Urinary bladder (tissue), 4 donors: Measurements from ENCODE around the gene SDHAF1. TPM values are rescaled to one million over a fixed set of nuclear protein-coding genes. Genes with fewer than 3 reads are reported as not detected.
"Not testable (repeated sequence)": the region's sequence is repeated elsewhere in the genome, so short reads cannot be mapped to it uniquely, and the experiment has no call there.

Experiments used
- DNase-seq: peaks from one replicate; pipeline ENCODE4 v3.0.0-alpha.2; 2015; ENCODE audit errors: extremely low spot score
- H3K27ac ChIP-seq: one replicate; pipeline ENCODE4 v1.5.1; 2013; ENCODE audit warnings: low read depth, mild to moderate bottlenecking, moderate library complexity
- H3K36me3 ChIP-seq: one replicate; pipeline ENCODE4 v1.6.1; 2013; ENCODE audit warnings: mild to moderate bottlenecking, moderate library complexity; ENCODE audit not compliant: insufficient read depth
- H3K4me1 ChIP-seq: one replicate; pipeline ENCODE4 v1.6.1; 2013; ENCODE audit warnings: mild to moderate bottlenecking, moderate library complexity; ENCODE audit not compliant: insufficient read depth
- H3K4me3 ChIP-seq: one replicate; pipeline ENCODE4 v1.5.1; 2013; ENCODE audit warnings: low read depth, low read length
- WGBS: extraction: QIAGEN DNeasy Blood & Tissue Kit; methylation state at CpG from one replicate; pipeline ENCODE4 v1.1.7; 2013; 5-methylcytosine and 5-hydroxymethylcytosine counted together
- polyA plus RNA-seq: library from polyadenylated mRNA; stranded (reverse); fragments of 200-250 nt; gene quantifications from one replicate; pipeline ENCODE4 v1.2.3, GENCODE V29; 2013
- small RNA-seq: library from RNA; depleted of rRNA; stranded (forward); fragments of <200 nt; gene quantifications from one replicate; pipeline ENCODE3, GENCODE V24; 2014
- total RNA-seq: library from RNA; depleted of rRNA; stranded (reverse); fragments of >200 nt; gene quantifications from one replicate; pipeline ENCODE4 v1.2.3, GENCODE V29; 2014
- donor health status: healthy with polysubstance abuse.
- donor health status: healthy.

SDHAF1 gene
- total and polyA plus RNA-seq, 2 donors, result 10.9 to 37.6 TPM

DNA sequence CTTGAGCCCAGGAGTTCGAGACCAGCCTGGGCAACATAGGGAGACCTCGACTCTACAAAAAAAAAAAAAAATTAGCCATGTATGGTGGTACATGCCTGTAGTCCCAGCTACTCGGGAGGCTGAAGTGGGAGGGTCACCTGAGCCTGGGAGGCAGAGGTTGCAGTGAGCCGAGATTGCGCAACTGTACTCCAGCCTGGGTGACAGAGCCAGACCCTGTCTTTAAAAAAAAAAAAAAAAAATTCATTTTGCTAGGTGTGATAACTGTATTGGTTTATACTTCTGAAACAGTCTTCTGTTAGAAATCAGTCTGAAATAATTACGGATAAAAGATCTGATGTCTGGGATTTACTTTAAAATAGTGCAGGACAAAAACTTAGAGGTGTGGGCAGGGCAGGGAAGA is 46.1 kb downstream of the SDHAF1 start:
- H3K4me3 ChIP-seq, H3K27ac ChIP-seq, H3K36me3 ChIP-seq, H3K4me1 ChIP-seq, DNase-seq: not testable (repeated sequence)
- 66% methylated on average over 6 of the region's 6 CpGs for WGBS

DNA sequence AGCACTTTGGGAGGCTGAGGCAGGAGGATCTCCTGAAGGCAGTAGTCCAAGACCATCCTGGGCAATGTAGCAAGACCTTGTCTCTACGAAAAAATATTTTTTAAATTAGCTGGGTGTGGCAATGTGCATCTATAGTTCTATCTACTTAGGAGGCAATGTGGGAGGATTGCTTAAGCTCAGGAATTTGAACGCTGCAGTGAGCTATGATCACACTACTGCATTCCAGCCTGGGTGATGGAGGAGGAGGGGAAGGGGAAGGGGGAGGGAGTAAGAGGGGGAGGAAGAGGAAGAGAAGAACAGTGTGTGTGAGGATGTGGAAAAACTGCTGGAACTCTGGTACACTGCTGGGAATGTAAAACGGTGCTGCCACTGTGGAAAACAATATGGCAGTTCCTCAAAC is 46.8 kb downstream of the SDHAF1 start:
- DNase-seq, result no peak
- H3K4me1 ChIP-seq, result no peaks in the 10 kb centered on the region
- H3K4me3 ChIP-seq, result no peak overlapping the region
- H3K36me3 ChIP-seq, result no peaks in the 10 kb centered on the region
- no peak overlapping the region for H3K27ac ChIP-seq
- WGBS, result 18% methylated on average over 3 of the region's 3 CpGs

GRCh38 chr19:36043952-36044351 is 49.0 kb downstream of the SDHAF1 start:
- no peak overlapping the region for H3K27ac ChIP-seq
- H3K36me3 ChIP-seq, result no peaks in the 10 kb centered on the region
- no peaks in the 10 kb centered on the region for H3K4me1 ChIP-seq
- WGBS, result 63% methylated on average over 2 of the region's 2 CpGs
- no peak for DNase-seq
- H3K4me3 ChIP-seq, result no peak overlapping the region

Small RNA genes lying within 50 kb of the gene (small RNA-seq; reads per million reads assigned to genes)
- gene AF038458.1, result not detected

Other genes starting within 250 kb of the SDHAF1 start
- gene U2AF1L4, start 249.8 kb upstream of the SDHAF1 start, total RNA-seq, result 9.6 TPM
- gene U2AF1L4, start 249.8 kb upstream of the SDHAF1 start, polyA plus RNA-seq, result 25.3 TPM
- gene PSENEN, start 249.5 kb upstream of the SDHAF1 start, total RNA-seq, result 13.7 TPM
- 49.2 TPM for gene PSENEN, start 249.5 kb upstream of the SDHAF1 start, polyA plus RNA-seq
- gene LIN37, start 246.6 kb upstream of the SDHAF1 start, total RNA-seq, result 5.4 TPM
- gene LIN37, start 246.6 kb upstream of the SDHAF1 start, polyA plus RNA-seq, result 18.8 TPM
- 25.4 TPM for gene HSPB6, start 238.2 kb upstream of the SDHAF1 start, total RNA-seq
- gene HSPB6, start 238.2 kb upstream of the SDHAF1 start, polyA plus RNA-seq, result 657 TPM
- 6.8 TPM for gene PROSER3, start 237.0 kb upstream of the SDHAF1 start, total RNA-seq
- 12.2 TPM for gene PROSER3, start 237.0 kb upstream of the SDHAF1 start, polyA plus RNA-seq
- 17.4 TPM for gene ARHGAP33, start 219.6 kb upstream of the SDHAF1 start, total RNA-seq
- 10.2 TPM for gene ARHGAP33, start 219.6 kb upstream of the SDHAF1 start, polyA plus RNA-seq
- not detected for gene PRODH2, start 182.3 kb upstream of the SDHAF1 start, total RNA-seq
- gene PRODH2, start 182.3 kb upstream of the SDHAF1 start, polyA plus RNA-seq, result 0.18 TPM
- 0.05 TPM for gene NPHS1, start 142.7 kb upstream of the SDHAF1 start, total RNA-seq
- gene NPHS1, start 142.7 kb upstream of the SDHAF1 start, polyA plus RNA-seq, result not detected
- not detected for gene KIRREL2, start 138.3 kb upstream of the SDHAF1 start, total RNA-seq
- gene KIRREL2, start 138.3 kb upstream of the SDHAF1 start, polyA plus RNA-seq, result not detected
- gene APLP1, start 126.6 kb upstream of the SDHAF1 start, total RNA-seq, result 3.0 TPM
- gene APLP1, start 126.6 kb upstream of the SDHAF1 start, polyA plus RNA-seq, result 5.8 TPM
- gene NFKBID, start 94.6 kb upstream of the SDHAF1 start, total RNA-seq, result 6.1 TPM
- gene NFKBID, start 94.6 kb upstream of the SDHAF1 start, polyA plus RNA-seq, result 4.2 TPM
- 6.7 TPM for gene HCST, start 92.7 kb upstream of the SDHAF1 start, total RNA-seq
- 17.3 TPM for gene HCST, start 92.7 kb upstream of the SDHAF1 start, polyA plus RNA-seq
- gene TYROBP, start 86.9 kb upstream of the SDHAF1 start, total RNA-seq, result 5.1 TPM
- gene TYROBP, start 86.9 kb upstream of the SDHAF1 start, polyA plus RNA-seq, result 113 TPM
- gene LRFN3, start 58.8 kb upstream of the SDHAF1 start, total RNA-seq, result 1.9 TPM
- gene LRFN3, start 58.8 kb upstream of the SDHAF1 start, polyA plus RNA-seq, result 17.2 TPM
- 0.58 TPM for gene SYNE4, start 13.6 kb downstream of the SDHAF1 start, total RNA-seq
- 1.3 TPM for gene SYNE4, start 13.6 kb downstream of the SDHAF1 start, polyA plus RNA-seq
- gene ALKBH6, start 19.0 kb downstream of the SDHAF1 start, total RNA-seq, result 6.1 TPM
- gene ALKBH6, start 19.0 kb downstream of the SDHAF1 start, polyA plus RNA-seq, result 26.4 TPM
- 8.5 TPM for gene CLIP3, start 37.7 kb downstream of the SDHAF1 start, total RNA-seq
- 79.5 TPM for gene CLIP3, start 37.7 kb downstream of the SDHAF1 start, polyA plus RNA-seq
- 2.1 TPM for gene THAP8, start 59.1 kb downstream of the SDHAF1 start, total RNA-seq
- 20.1 TPM for gene THAP8, start 59.1 kb downstream of the SDHAF1 start, polyA plus RNA-seq
- gene WDR62, start 59.7 kb downstream of the SDHAF1 start, total RNA-seq, result 2.3 TPM
- gene WDR62, start 59.7 kb downstream of the SDHAF1 start, polyA plus RNA-seq, result 0.27 TPM
- not detected for gene OVOL3, start 116.0 kb downstream of the SDHAF1 start, total RNA-seq
- not detected for gene OVOL3, start 116.0 kb downstream of the SDHAF1 start, polyA plus RNA-seq
- gene POLR2I, start 119.7 kb downstream of the SDHAF1 start, total RNA-seq, result 44.5 TPM
- gene POLR2I, start 119.7 kb downstream of the SDHAF1 start, polyA plus RNA-seq, result 78.9 TPM
- 80.6 TPM for gene TBCB, start 120.3 kb downstream of the SDHAF1 start, total RNA-seq
- gene TBCB, start 120.3 kb downstream of the SDHAF1 start, polyA plus RNA-seq, result 278 TPM
- 132 TPM for gene CAPNS1, start 144.9 kb downstream of the SDHAF1 start, total RNA-seq
- gene CAPNS1, start 144.9 kb downstream of the SDHAF1 start, polyA plus RNA-seq, result 665 TPM
- 15.1 TPM for gene COX7A1, start 157.3 kb downstream of the SDHAF1 start, total RNA-seq
- 92.0 TPM for gene COX7A1, start 157.3 kb downstream of the SDHAF1 start, polyA plus RNA-seq
- 10.8 TPM for gene ZNF565, start 219.5 kb downstream of the SDHAF1 start, total RNA-seq
- 4.0 TPM for gene ZNF565, start 219.5 kb downstream of the SDHAF1 start, polyA plus RNA-seq
- 145 TPM for gene ZNF146, start 219.9 kb downstream of the SDHAF1 start, total RNA-seq
- gene ZNF146, start 219.9 kb downstream of the SDHAF1 start, polyA plus RNA-seq, result 39.2 TPM